NCI-H146 (cell line): ENCODE measurements around the gene ITGAV.

ENCODE experiments used
- DNase-seq: peaks from one replicate; lab custom pipeline; 2025; lab: John Stamatoyannopoulos, UW

ITGAV gene

GRCh38 chr2:186612555-186613440 is 22.9 kb downstream of the ITGAV start:
- no peak for DNase-seq

DNA sequence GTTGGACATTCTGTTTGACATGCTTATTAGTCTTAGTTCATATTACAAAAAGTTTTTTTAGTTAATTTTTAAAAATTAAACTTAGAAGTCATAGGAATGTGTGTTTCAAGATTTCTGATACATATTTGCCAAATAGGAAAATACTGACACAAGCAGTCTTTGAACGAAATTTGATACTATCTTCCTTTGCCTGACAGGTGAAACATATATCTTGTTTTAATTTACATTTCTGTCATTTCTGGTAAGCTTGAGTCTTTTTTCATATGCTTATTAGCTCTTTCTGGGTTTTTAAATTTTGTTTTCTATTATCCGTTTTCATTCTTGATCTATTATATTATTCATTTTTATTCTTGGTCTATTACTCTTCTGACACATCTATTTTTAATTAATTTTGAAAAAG is 24.5 kb downstream of the ITGAV start:
- no peak for DNase-seq

DNA sequence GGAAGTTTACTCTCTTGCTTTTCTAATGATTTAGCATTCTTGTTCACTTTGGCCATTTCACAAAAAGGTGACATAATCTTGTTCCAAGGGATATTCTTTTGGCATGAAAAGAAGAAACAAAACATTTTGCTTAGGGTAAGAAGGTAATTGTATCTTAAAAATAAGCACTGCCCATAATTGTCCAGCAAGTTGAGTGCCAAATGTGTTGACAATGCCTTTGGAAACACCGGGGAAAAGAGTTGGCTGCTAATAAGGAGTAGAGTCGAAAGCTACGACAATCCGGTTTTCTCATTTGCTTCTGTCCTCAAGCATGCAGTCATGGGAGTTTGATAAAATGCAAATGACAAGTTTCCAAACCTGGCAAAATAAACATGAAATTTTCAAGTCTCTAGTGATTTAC is 27.3 kb downstream of the ITGAV start:
- DNase-seq, result no peak

- no peak for DNase-seq
Measured at GRCh38 chr2:186617771-186618170, 27.9 kb downstream of the ITGAV start.

DNA sequence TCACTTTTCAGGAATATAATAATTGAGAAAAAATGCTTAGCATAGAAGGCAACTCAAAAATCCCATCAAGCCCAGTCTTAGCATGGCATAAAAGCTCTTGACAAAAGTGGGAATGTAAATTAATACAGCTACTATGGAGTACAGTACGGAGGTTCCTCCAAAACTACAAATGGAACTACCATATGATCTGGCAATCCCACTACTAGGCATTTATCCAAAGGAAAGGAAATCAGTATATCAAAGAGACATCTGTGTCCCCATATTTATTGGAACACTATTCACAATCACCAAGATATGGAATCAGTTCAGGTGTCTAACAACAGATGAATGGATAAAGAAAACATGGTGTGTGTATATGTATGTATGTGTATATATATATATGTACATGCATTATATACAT is 28.8 kb downstream of the ITGAV start:
- no peak for DNase-seq

GRCh38 chr2:186623084-186623483 is 33.2 kb downstream of the ITGAV start:
- no peak for DNase-seq

GRCh38 chr2:186624276-186624675 is 34.4 kb downstream of the ITGAV start:
- DNase-seq, result no peak

DNA sequence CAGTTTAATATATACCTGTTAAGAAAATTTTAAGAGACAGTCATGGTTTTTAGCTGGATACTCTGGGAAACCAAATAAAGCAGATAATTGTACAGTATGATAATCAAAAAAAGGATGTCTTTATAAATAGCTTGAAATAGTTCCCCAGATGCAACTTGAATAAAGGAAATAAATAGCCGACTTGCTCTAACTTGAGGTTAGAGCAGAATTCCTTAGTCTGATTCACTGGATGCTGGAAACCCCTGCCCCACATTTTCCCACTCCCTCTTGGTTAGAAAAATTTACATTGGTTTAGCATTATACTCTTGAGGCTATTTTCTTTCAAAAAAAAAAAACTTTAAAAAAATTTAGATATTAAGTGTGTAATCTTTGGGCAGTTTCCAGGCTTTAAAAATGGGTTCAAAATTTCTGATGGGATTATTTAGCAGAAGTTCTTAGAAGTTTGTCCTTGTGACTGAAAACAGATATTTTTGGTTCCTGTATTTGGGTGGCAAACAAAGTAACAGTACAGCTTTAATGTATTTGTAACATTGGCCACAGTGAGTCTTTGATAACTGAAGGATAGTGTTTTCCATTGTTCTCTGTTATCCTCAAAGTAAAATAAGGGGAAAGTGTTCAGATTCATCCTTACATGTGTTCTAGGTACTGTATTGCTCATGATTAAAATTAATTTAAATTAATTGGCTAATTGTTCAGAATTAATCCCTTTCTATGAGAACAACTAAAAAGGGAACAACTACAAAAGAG is 39.6 kb downstream of the ITGAV start:
- DNase-seq, result no peak

- DNase-seq, result no peak
Measured at GRCh38 chr2:186632417-186632816, 42.6 kb downstream of the ITGAV start.

DNA sequence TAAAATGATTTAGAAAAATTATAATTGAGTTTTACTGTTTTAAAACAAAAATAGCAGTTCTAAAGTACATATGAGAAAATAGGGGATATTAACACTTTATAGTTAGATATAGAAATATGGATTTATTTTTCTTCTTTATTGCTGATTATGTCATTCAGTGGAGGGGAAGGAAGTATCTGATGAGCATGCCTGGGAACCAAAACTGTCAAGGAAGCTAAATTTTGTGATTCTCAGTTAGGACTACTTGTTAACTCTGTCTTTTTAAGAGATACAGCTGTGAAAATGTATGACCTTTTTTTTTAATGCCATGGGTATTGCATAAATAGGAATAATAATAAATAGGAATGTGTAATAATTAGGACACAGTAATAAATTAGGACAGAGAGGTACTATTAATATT is 44.8 kb downstream of the ITGAV start:
- no peak for DNase-seq

DNA sequence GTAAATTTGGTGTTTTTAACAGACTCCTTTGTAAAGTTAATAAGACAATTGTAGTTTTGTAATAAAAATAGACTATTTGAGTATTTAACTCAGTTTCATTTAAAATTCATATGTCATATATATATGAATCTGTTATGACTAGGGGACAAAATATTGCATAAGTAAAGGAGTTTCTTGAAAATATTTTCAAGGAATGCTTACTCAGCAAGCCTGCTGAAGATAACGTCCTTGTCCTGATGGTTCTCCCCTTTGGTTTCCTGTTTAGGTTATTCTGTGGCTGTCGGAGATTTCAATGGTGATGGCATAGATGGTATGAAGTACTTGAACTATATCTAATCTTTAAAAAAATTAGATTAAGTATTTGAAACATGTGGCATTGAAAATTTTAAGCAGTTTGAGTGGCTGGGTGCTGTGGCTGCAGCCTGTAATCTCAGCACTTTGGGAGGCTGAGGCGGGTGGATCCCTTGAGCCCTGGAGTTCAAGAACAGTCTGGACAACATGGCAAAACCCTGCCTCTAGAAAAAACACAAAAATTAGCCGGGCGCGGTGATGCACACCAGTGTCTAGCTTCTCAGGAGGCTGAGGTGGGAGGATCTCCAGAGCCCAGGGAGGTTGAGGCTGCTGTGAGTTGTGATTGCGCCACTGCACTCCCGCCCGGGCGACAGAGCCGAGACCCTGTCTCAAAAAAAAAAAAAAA is 47.1 kb downstream of the ITGAV start:
- DNase-seq, result no peak

DNA sequence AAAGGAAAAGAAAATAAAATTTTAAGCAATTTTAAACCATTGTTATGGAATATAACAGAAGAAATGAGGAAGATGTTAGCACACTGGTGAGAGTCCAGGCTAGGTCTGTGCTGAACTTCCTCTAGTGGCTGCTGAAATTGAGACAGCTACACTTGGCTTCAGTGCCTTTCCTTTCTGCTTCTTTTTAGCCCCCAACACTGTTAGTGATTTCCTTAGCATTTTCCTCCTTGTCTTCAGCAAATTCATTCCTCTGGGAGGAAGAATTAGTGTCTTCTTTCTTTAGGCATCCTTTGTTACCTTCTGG is 47.6 kb downstream of the ITGAV start:
- no peak for DNase-seq

DNA sequence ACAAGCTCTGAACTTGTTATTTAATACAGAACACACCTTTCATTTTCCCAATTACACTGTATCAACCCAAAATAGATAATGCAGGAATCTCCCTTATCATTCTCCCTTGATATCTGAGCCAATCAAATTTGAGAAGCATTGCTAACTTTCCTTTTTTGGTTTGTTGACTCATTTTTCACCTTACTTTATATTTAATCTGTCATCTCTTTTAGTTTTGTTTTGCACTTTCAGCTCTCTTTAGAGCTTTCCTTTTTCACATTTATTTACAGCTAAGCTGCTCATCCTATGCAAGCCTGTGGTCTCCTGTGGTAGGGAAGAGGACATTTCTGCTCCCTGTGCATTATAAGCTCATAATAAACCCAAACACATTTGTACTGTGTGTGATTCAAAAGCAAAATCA is 50.1 kb downstream of the ITGAV start:
- no peak for DNase-seq

DNA sequence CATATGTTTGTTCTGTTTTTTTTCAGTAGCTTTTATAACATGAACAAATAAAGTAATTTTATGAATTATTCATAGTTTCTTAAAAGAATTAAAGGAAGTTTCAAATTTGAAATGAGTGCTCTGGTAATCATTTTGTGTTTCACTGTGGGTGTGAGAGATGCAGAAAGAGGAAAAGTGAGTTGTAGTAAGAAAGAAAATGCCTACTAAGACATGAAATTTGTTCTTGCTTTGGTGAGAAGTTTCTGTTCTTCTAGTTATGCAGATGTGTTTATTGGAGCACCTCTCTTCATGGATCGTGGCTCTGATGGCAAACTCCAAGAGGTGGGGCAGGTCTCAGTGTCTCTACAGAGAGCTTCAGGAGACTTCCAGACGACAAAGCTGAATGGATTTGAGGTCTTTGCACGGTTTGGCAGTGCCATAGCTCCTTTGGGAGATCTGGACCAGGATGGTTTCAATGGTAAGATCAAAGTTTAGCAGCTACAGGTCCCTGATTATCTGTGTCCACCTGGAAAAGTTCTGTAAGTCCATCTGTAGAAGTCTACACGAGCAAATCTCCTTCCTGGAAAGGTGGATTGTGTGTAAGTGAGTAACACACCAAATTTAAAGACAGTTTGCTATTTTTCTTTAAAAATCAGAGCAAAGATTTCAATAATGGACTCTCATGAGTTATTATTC is 51.4 kb downstream of the ITGAV start:
- DNase-seq, result no peak

GRCh38 chr2:186641807-186642321 is 52.0 kb downstream of the ITGAV start:
- DNase-seq, result peak; percentile 48

DNA sequence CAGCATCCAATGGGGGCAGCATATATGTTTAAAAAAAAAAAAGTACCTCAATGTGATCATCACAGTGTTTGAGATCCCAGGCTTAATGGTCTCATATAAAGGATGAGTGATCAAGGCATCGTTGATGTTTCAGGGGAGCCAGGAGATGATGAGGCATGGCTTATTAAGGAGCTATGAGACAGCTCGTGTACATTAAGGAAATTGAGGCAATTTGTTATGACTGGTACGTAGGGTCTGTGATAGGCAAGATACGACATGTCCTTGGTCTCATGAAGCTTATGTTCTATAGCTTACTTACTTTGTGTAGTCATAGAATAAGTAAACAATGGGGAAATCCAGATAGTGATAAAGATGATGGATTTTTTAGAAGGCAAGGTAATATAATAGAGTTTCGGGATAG is 54.9 kb downstream of the ITGAV start:
- DNase-seq, result no peak

DNA sequence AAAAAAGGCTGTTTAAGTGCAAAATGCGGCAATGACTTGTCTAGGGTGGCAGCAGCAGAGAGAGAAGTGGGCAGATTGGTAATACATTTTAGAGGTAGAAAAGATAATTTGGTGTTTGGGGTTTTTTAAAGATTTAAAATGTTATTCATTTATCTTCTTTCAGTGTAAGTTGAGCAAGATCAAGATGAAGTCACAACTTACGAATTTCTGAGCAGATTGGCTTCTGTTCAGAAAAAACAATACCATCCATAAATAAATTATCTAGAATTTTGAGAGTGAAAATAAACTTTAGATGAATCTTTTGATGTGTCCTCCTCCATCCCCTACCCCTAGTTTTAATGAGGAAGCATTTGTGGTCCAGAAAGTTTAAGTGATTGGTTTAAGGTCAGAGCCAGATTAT is 56.1 kb downstream of the ITGAV start:
- no peak for DNase-seq

GRCh38 chr2:186648130-186648529 is 58.3 kb downstream of the ITGAV start:
- no peak for DNase-seq

- DNase-seq, result no peak
Measured at GRCh38 chr2:186653511-186653910, 63.7 kb downstream of the ITGAV start.

GRCh38 chr2:186659383-186659782 is 69.5 kb downstream of the ITGAV start:
- no peak for DNase-seq

DNA sequence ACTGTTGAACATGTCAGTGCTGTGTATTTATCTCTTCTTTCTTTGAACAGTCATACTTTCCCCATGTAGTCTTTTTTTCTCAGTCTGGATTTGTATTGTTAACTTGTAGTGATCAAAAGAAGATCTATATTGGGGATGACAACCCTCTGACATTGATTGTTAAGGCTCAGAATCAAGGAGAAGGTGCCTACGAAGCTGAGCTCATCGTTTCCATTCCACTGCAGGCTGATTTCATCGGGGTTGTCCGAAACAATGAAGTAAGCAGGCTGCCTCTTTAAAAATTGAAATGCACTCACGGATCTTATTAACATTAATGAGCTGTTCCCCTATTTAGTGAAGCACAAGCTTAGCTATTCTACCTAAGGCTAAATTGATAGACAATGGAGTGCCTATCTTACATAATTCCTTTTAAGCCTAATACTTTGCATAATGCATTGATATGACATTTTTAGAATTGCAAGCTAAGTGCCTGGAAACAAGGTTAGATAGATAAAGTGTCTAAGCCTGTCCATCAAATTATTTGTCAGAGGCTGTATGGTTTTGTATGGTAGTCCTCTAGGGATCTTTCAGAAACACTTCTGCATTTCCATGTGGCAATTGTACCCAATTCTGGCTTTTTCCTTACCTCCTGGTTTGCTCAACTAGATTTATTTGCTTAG is 74.7 kb downstream of the ITGAV start:
- DNase-seq, result no peak

- DNase-seq, result no peak
Measured at GRCh38 chr2:186669146-186669545, 79.3 kb downstream of the ITGAV start.
